Epithelial cell of esophagus (primary cell): ENCODE measurements around the gene ZDHHC14.

Experiments used
- DNase-seq: peaks from one replicate; pipeline ENCODE4 v3.0.0; 2010; ENCODE audit warnings: low read depth
- H3K4me3 ChIP-seq: 2 replicates; pipeline ENCODE4 v1.5.1; 2011; ENCODE audit warnings: mild to moderate bottlenecking, low read length, control low read depth
- CTCF ChIP-seq: IDR thresholded peaks from 2 replicates; pipeline ENCODE4 v1.5.1; 2011; ENCODE audit warnings: low read depth, mild to moderate bottlenecking, low read length, control low read depth, inconsistent platforms; ENCODE audit not compliant: insufficient read depth; ENCODE audit errors: missing control alignments

The ZDHHC14 gene

GRCh38 chr6:157642736-157643135 lies 261.7 kb downstream of the ZDHHC14 start:
- TF ChIP-seq CTCF, result no peak
- no peak overlapping the region for H3K4me3 ChIP-seq

DNA sequence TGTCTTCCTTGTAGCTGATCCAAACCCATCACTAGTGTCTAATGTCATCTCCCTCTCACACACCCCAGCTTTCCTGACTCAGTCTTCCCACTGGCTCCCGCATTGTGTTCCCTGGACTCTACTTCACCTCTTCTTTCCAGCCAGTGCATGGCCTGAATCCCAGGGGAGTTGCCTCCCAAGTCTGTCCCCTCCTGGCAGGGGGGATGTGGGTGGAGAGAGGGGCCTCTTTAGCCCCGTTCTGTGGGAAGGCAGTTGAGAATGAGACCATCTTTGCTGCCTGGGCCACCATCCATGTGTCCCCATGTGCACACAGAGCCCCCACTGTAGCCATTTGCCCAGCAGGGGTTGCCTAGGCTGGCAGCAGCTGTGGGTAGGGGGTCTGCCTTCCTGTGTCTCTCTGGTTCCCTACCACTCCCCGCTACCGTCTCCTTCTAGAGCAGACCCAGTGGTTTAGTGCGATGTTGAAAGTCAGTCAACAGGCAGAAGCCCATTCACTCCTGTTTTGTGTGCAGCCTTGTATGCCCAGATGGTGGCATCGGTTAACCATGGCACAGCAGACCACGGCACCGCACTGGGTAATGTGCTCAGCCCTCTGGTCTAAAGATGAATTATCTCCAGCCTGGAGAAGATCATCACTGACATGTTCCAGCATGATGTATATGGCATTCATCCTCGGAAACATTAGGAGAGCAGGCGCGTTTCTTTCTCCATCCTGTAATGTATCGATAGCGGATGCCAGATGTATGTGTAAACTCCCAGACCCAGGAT lies 263.2 kb downstream of the ZDHHC14 start:
- DNase-seq, result peak; percentile 64
- peak; percentile 47 for TF ChIP-seq CTCF

More at GRCh38 chr6:157642736-157643135, 261.7 kb downstream of the ZDHHC14 start:
- DNase-seq, result no peak

DNA sequence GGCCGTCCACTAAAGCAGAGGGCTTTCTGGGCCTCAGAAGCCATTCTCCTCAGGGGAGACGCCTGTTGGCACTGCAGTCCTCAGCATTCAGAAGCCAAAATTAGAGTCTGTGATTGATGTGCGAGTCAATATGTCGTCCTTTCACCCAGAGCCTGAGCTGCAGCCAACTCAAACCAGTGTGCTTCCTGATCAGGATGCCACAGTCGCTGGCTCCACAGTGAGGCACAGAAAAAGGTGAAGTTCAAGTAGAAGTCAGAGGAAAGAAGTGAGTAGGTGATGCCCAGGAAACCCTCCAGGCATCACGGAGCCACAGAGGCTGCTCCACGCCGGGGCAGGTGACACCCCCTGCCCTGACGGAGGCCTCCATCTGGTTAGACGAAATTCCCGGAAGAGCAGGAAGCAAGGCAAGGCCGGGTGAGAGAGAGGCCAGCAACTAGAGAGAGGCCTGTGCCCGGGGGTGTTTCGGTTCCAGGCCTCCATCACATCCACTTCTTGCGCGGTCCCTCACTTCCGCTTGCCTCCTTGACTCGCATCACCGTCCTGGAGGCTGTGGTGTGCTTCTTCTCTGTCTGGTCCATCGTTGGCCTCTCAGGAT lies 264.3 kb downstream of the ZDHHC14 start:
- no peak overlapping the region for H3K4me3 ChIP-seq
- no peak for DNase-seq
- TF ChIP-seq CTCF, result no peak

More for the DNA sequence above, 263.2 kb downstream of the ZDHHC14 start:
- H3K4me3 ChIP-seq, result no peak overlapping the region

GRCh38 chr6:157646012-157646411 lies 265.0 kb downstream of the ZDHHC14 start:
- no peak for TF ChIP-seq CTCF
- no peak for DNase-seq
- H3K4me3 ChIP-seq, result no peak overlapping the region

DNA sequence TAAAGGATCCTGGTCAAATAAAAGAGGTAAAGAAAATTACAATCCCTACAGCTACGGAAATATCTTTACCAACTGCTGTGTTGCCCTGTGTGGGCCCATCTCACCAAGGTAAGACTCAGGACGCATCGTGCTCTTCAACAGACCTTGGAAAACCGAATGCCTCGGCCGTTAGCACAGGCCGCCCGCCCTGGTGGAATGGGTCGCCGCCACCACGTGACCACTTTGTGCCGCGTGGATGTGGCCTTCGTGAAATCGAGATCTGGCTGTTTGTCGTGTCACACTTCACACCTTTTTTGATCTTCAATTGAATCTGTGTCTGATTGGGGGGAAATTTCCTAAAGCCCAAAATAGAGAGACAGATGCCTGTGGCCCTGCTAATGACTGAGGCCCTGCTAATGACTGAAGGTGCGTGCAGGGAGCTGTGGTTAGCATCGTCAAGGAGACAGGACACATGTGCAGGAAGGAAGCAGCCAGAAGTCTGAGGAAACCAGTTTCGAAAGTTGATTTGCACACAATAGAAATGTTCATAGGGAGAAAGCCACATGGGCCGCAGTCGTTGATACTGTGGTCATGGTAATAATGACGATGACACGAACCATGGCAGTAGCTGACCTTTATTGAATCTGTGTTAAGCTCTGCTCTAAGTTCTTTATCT lies 266.4 kb downstream of the ZDHHC14 start:
- TF ChIP-seq CTCF, result no peak
- no peak overlapping the region for H3K4me3 ChIP-seq
- DNase-seq, result no peak

DNA sequence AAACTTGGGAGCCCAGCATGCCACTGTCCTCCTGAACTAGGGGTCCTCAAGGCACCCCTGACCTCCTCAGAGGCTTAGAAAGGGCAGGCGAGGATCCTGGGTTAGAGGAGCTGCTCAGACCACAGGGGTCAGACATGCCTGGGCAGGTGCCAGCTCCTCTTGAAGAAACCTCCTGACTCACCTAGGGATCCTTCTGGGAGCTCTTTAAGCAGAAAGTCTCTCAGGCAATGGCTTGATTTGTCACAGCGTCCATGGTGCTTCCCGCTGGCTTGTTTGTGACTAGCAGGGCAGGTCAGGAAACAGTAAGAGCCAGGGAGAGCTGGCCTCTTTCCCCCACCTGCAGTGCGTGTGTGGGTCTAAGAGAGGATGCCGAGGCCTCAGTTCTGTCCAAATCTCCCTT lies 267.6 kb downstream of the ZDHHC14 start:
- TF ChIP-seq CTCF, result no peak
- no peak overlapping the region for H3K4me3 ChIP-seq

More for the DNA sequence above, 267.6 kb downstream of the ZDHHC14 start:
- DNase-seq, result peak; percentile 91
